T1000 (cell line): Measurements from ENCODE around the gene CIRBP.

Source experiments
- DNase-seq: peaks from one replicate; lab custom pipeline; 2025; ENCODE audit warnings: mixed read lengths; lab: John Stamatoyannopoulos, UW

Gene CIRBP

DNA sequence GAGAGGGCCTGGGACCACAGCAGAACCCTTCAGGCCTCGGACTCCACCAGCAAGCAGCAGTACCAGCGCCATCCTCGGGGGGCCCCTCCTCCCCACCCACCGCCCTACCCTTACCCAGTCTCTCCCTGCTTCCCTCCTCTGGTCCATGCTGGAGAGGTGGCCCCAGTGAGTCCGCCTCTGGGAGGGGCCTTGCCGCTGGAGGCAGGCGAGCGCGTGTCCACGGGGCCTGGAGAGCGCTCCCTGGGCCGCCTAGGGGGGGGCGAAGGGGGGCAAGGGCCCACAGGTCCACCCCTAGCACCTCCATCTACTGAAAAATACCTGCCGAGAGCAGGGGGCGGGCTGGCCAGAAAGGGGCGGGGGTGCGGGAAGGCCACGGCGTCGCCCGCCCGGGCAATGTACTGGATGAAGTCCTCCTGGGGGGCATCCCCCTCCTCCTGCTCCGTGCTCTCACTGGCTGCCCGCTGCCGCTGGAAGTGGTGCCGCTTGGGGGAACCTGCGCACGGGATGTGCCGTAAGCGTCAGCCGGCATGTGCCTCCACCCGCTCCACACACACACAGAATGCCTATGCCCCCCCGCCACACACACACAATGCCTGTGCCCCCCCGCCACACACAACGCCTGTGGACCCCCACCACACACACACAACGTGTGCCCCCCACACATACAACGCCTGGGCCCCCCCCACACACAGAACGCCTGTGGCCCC, 38.2 kb upstream of the CIRBP start:
- DNase-seq = no peak

DNA sequence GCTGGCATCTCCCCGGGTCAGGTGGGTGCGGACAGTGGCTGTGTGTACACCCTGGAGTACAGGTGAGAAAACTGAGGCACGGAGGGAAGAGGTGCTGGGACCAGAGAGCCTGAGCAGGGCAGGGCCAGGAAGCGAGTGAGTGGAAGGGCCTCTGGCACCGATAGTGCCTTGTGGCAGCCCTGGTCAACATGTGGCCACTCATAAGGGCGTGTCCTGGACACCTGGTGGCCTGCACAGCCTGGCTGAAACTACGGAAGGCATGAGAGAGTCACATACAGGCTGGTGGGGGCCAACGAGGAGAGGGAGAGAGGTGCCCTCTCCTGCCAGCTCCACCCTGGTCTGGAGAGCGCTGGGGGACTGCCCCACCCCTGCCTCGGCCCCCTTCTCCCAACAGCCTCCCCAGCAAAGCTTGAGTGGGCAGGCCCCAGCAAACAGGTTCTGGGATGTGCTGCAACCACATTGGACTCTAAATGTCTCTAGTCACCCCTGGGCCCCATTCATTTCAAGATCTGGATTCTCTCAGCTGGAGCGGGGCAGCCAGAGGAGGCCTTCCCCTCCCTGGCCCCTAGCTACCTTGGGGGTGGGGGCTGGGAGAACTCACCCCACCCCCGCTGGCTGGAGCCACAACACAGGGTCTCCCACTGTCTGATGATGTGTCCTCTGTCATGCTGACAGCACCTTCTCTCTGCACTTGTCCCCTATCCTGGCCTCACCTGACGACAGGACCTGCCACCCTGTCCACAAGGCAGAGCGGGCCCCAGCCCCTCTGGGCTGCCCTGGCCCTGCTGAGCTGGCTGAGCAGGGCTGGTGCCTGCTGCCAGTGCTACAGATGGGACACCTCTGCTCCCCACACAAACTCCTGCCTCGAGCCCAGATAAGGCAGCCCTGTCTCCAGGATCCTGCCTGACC, 37.1 kb upstream of the CIRBP start:
- no peak for DNase-seq

DNA sequence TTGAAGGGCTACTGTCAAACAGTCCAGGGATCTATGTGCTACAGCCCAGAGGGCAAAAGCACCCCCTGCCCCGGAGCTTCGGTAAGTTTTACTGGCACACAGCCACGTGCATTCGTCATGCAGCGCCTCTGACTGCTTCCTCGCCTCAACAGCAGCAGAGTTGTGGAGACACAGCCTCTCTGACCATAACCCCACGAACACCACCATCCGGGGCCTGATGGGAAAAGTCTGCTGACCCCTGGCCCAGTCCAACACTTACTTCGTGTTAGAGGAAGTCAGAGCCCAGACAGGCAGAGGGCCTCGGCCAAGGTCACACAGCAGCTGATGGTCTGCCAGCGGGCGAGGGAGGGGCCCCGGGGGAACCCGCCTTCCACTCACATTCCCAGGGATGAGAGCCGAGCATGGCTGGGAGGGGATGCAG, 36.5 kb upstream of the CIRBP start:
- DNase-seq = peak; percentile 46

DNA sequence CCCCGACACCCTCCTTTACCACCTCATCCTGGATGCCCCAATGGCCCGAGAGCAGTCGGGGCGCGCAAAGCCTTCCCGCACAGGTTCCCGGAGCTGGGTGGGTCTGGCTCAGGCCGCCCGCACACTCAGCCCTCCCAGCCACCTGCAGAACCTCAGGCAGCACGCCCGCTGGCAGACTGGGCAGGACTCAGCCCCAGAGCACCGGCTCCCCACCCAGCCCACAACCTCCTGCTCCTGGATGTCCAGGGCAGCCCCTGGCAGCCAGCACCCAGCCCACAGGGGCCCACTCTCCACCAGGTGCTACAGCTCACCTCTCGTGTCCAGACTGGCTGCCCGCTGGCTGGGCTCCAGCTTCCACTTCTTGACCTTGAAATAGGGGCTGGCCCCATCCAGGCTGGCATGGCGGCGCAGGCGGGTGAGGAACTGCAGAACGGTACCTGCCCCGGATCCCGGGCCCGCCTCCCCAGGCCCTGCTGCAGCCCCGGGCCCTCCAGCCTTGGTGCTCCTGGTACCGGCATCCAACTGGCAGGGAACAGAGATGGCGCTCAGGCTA, 35.9 kb upstream of the CIRBP start:
- DNase-seq = no peak

DNA sequence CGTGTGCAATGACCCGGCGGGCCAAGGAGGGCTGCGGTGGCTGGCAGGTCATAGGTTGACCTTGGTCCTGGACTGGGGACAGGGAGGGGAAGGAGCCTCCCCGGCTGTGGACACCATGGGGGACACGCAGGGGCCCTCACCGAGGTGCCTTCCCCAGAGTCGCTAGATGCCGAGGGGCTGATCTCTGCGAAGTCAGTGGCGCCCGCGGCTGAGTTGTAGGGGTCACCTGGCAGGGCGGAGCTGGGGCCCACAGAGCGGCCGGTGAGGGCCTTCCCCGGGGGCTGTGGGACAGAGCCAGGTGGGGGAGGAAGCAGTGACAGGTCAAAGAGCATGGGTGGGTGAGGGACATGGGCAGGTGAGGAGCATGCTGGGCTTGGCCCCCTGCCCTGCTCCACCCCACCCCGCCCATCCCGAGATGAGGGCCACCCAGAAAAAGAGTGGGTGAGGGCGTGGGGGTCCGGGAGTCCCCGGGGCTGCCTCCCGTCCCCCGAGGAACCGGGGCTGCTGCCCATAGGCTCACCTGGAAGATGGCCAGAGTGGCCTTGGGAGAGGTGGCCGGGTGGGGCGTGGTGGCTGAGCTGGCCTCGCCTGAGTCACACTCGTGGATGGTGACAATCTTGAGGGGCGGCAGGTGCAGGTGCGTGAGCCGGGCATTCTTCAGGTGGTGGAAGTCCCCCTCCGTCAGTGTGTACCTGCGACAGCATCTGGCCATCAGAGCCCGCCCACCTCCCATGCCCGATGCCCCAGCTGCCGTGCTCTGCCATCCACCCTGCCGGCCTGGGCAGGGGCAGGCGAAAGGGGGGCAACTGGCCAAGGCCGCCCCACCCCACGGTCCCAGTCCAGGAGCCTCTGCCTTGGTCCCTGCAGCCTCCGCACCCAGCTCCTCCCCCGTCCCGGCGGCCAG, 34.8 kb upstream of the CIRBP start:
- DNase-seq = no peak

DNA sequence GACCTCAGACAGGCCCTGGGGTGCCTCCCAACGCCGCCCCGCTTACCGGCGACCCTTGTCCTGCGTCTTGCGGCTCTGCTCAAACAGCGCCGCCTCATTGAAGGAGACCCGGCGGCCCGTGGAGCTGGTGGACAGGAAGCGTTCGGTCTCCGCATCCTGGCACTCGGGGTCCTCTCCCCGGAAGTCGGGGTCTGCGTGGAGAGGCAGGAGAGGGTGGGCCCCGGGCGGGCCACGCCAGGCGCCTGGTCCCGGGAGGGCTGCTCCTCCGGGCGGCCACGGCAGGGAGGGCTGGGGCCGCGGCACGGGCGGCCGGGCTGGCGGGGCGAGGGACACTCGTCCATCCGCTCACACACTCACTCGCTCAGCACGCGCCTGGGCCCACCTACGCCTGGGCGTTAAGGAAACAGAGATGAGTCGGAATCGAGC, 34.2 kb upstream of the CIRBP start:
- no peak for DNase-seq

DNA sequence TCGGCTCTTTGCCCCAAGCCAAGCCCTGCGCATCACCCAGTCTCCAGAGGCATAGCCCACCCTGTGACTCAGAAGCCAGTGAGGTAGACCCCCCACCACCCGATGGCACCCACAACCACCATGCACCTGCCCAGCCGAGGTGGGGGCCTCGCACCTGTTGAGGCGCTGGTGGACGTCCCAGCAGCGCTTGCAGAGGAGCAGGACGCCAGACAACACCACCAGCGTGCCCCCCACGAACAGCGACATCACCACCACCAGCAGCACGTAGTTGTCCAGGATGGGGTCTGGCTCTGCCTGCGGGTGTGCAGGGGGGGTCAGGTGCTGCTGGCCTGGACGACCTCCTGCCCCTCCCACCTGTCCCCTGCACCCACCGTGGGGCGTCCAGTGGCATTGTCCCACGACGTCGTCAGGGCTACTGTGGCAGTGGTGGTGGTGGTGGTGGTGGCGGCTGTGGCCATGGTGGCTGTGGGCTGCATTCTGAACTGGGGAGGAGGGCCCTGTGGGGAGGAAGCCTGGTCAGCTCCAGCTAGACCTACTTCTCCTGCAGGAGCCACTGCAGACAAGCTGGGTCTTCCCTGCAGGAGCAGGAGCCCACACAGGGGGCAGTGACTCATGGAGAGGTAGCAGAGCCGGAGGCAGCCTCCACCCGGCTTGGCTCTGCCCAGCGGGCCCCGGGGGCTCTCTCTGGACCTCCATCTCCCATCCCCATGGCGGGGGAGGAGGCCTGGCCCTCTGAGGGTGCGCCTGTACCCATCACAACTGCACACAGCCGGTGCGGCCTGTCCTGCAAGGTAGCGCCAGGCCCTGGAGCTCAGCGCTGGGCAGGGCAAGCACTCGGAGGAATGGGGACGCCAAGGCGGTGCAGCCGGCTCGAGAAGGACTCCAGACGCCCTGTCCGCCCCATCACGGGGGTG, 33.2 kb upstream of the CIRBP start:
- DNase-seq = peak; percentile 80

DNA sequence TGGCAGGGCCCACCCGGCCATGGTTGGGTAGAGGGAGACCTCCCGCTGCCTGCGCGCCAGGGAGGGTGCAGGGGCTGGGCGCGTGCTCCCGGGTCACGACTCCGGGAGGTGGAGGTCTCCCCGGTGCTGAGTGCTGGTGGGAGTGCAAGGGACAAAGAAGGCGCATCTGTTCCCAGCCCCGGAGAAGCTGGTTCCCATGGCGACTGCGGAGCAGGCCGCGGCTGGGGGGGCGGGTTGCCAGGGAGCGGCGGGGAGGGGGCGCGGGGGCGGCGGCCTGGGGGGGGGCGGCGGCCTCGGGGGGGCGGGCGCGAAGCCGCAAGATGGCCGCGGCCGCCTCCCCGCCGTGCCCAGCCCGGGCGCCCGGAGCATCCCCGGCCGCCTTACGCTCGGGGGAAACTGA, 32.6 kb upstream of the CIRBP start:
- DNase-seq = no peak

DNA sequence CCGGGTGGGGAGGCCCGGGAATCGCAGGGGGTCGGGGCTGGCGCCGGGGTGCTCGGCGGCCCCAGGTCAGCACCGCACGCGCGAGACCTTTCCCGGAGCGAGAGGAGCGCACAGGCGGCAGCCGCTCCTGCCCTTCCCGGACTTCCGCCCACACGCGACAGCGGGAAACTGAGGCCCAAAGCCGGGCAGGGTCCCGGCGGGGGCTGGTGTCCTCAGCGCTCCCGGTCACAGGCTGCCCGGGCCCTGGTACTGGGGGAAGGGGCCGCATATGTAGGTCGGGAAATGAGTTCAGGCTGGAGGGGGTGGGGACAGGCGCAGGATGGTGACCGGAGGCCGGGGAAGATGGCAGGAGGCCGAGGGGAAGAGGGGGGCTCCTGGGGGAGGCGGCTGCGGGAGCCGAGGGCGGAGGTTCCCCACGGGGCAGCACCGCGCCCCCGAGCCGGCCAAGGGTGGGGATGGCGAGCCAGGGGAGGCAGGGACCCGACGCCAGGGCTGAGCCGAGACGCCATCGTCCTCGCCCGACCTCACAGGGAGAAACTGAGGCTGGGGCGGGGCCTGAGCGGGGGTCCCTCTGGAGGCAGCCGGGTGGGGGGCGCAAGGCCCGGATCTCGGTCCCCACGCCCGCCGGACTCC, 32.0 kb upstream of the CIRBP start:
- DNase-seq = no peak

DNA sequence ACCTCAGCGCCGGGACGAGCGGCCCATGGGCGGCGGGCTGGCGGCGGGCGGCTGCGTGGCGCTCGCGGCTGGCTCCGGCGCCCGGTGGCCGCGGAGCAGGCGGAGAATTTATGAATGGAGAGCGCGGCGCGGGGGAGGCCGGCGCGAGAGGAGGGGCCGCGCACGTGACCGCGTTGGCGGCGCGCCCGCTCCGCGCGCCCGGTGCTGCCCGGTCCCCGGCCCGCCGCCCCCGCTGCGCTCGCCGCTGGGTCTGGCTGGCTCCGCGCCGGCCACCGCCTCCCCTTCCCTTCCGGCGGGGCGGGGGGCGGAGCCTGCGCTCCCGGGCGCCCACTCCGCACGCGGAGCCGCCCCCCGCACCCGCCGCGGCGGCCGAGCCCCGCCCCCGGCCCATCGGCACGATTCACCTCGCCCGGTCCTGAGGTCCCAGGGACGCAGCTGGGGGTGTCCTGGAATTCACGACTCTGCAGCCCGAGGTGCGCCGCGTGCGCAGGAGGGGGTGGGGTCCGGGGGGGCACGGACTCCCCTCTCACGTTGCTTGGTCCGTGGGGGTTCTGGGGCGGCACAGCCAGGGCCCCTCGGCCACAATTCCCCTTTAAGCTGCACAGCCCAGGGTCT, 31.3 kb upstream of the CIRBP start, which contains the start of gene CBARP:
Gene CBARP (minus strand): TSS at position 252 of the 615 bp plus-strand sequence. CDS start 1,905 bp downstream, outside the sequence.
- no peak for DNase-seq

DNA sequence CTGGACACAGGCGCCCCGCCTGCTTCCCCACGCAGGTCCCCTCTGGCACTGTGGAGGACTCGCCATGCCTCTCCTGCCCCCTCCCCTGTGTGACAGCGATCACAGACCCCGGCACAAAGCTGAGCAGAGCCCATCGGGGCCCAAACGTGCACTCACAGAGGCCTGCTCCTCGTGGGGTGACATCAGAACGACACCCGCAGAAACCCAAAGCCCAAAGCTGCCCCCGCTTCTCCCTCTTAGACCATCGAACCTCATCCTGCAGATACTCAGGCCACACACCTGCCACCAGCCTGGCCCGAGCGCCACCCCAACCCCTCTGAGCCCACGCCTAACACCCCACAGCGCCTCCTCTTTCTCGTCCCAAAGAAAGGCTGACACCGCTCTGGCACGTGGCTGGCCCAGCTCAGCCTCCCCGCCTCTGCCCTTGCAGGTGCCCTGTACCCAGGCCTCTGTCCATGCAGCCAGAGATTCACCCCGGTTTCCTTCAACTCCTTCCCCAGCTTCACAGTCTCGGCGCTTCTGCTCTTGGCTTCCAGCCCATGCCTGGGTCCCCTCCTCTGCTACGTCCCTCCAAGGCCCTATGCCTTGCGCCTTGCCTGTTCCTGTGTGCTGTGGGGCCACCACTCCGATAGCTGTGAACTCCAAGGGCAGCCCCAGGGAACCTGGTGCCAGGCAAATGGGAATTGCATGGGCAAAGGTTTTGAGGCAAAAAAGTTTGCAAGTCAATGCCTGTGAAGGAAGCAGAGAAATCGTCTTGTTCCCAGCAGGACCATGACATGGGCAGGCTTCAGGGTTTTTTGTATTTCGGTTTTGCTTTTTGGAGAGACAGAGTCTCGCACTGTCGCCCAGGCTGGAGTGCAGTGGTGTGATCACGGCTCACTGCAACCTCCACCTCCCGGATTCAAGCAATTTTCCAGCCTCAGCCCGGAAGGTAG, 30.5 kb upstream of the CIRBP start:
- DNase-seq = no peak

DNA sequence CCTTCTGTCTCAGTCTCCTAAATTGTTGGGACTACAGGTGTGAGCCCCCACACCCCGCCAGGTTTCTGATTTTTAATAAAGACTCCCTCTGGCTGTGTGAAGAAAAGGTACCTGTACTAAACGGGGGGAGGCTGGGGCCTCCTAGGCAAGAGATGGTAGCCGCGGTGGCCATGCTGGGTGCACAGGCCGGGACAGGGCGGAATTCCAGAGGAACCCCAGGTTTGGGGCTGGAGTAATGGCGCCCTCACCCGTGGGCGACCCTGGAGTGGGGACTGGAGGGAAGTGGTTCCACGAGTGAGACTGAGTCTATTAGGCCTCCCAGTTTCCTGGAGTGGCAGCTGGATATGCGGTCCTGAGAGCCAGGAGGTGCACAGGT, 29.7 kb upstream of the CIRBP start:
- no peak for DNase-seq

DNA sequence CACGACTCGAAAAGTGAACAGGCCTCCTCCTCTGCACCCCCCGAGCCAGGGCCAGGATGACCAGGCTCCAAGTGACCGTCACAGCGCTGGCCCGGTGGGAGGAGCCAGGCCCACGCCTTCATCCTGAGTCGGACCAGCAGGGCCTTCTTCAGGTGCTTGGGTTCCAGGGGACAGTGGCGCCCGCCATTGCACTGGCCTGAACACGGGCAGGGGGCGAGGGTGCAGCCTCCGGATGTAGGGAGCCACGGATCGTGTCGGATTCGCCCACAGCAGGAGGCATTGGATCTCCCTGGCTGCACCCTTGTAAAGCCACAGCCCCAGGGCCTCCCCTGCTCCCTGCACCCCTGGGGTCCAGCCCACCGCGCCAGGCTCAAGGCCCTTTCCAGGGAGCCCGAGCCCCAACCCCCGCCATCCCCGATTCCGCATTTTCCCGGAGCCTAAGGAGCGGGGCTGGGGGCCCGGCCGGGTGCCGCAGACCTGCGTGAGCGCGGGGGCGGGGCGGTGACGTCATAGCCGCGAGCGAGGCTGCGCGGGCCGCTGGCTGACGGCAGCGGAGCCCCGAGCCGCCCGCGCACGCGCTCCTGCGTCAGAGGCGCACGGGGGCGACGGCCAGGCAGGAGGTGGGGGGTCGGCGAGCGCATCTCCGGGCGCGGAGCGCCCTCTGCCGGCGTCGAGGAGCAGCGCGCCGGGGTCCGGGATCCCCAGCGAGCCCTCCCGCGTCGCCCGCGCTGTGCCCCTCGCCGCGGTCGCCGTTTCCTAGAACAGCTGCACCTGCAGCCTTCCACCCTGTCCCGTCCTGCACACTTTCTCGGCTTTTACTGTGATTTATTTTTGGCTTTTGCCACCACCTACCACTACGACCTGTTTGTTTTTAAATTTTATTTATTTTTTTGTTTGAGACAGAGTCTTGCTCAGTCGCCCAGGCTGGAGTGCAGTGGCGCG, 29.1 kb upstream of the CIRBP start:
- peak; percentile 95 for DNase-seq

DNA sequence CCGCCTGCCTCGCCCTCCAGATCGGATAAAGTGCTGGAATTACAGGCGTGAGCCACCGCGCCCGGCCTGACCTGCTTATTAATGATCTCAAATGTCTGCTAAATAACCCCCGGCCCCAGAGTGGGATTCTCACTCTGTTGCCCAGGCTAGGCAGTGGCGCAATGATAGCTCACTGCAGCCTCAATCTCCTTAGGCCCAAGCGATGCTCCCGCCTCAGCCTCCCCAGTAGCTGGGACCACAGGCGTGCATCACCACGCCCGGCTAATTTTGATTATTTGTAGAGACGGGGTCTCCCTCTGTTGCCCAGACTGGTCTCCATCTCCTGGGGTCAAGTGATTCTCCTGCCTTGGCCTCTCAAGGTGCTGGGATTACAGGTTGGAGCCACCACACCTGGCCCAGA, 28.2 kb upstream of the CIRBP start:
- no peak for DNase-seq

DNA sequence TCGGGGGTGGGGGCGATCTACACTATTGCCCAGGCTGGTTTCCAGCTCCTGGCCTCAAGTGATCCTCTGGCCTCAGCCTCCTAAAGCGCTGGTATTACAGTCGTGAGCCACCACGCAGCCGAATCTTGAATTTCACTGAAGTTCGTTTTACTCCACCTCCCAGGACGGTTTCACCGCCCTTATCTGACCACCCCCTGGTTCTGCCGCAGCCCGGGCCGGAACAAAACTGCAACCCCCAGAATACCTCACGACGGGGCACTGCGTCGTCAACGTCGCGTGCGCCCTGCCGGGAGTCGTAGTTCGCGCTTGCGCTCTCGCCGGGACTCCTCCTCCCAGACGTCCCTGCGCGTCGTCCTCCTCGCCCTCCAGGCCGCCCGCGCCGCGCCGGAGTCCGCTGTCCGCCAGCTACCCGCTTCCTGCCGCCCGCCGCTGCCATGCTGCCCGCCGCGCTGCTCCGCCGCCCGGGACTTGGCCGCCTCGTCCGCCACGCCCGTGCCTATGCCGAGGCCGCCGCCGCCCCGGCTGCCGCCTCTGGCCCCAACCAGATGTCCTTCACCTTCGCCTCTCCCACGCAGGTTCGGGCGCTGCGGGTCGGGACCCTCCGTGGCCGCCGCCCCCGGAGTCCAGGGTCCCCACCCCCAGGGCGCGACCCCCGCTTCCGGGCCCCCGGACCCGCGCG, 27.6 kb upstream of the CIRBP start, which contains the start of gene ATP5F1D:
Gene ATP5F1D (plus strand): TSS at position 335 of the 679 bp plus-strand sequence. CDS start 100 bp downstream, at position 435.
- DNase-seq = peak; percentile 90

DNA sequence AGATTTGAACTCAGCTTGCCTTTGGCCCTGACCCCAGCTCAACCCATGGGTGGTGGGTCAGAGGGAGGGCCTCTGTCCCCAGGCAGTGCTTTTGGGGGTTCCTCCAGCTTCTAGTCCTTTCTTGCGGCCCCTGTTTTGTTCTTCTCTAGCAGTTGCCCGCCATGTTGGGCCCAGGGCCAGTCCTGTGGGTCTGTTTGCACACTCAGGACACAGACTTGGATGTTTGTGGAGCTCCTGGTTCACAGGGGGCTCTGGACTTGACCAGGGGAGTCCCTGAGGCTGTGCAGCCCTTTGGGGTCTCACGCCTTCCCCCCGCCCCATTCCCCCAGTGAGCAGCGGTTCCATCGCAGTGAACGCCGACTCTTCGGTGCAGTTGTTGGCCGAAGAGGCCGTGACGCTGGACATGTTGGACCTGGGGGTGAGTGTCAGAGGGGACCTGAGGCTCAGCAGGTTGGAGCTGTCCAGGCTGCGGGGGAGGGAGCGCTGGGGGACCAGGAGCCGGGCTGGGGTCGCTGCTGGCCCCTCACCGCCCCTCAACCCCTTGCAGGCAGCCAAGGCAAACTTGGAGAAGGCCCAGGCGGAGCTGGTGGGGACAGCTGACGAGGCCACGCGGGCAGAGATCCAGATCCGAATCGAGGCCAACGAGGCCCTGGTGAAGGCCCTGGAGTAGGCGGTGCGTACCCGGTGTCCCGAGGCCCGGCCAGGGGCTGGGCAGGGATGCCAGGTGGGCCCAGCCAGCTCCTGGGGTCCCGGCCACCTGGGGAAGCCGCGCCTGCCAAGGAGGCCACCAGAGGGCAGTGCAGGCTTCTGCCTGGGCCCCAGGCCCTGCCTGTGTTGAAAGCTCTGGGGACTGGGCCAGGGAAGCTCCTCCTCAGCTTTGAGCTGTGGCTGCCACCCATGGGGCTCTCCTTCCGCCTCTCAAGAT, 25.1 kb upstream of the CIRBP start:
- peak; percentile 72 for DNase-seq
